ENCODE results near the gene PER1.

Gene PER1

GRCh38 chr17:8151120-8151640 lies 1.0 kb downstream of the PER1 start:
- no peak for DNase-seq

GRCh38 chr17:8150194-8151119 lies 1.7 kb downstream of the PER1 start:
- no peak for DNase-seq

GRCh38 chr17:8149419-8150193 lies 2.6 kb downstream of the PER1 start:
- no peak for DNase-seq

GRCh38 chr17:8148560-8148959 lies 3.6 kb downstream of the PER1 start:
- no peak for DNase-seq

- no peak for DNase-seq
Observed at GRCh38 chr17:8147805-8148404, 4.3 kb downstream of the PER1 start.

- no peak for DNase-seq
Observed at GRCh38 chr17:8147141-8147804, 4.9 kb downstream of the PER1 start.

GRCh38 chr17:8146381-8147140 lies 5.6 kb downstream of the PER1 start:
- DNase-seq = no peak

GRCh38 chr17:8145811-8146210 lies 6.4 kb downstream of the PER1 start:
- no peak for DNase-seq

GRCh38 chr17:8144401-8145231 lies 7.6 kb downstream of the PER1 start:
- no peak for DNase-seq

- DNase-seq = no peak
Observed at GRCh38 chr17:8143581-8144400, 8.4 kb downstream of the PER1 start.

GRCh38 chr17:8142887-8143580 lies 9.2 kb downstream of the PER1 start:
- DNase-seq = no peak

- DNase-seq = no peak
Observed at GRCh38 chr17:8142158-8142886, 9.9 kb downstream of the PER1 start.

GRCh38 chr17:8141741-8142140 lies 10.5 kb downstream of the PER1 start:
- no peak for DNase-seq

GRCh38 chr17:8141045-8141444 lies 11.2 kb downstream of the PER1 start:
- no peak for DNase-seq

GRCh38 chr17:8140065-8141029 lies 11.9 kb downstream of the PER1 start:
- no peak for DNase-seq

GRCh38 chr17:8138672-8139371 lies 13.4 kb downstream of the PER1 start:
- peak; percentile 98 for DNase-seq

GRCh38 chr17:8138374-8138671 lies 13.9 kb downstream of the PER1 start:
- no peak for DNase-seq
